GM03348 (cell line): Measurements from ENCODE around the gene OR6C2.
"Not testable (repeated sequence)": the region's sequence is repeated elsewhere in the genome, so short reads cannot be mapped to it uniquely, and the experiment has no call there.

ENCODE experiments used
- DNase-seq: peaks from one replicate; pipeline ENCODE4 v3.0.0; 2012; ENCODE audit warnings: low spot score

Gene OR6C2

DNA sequence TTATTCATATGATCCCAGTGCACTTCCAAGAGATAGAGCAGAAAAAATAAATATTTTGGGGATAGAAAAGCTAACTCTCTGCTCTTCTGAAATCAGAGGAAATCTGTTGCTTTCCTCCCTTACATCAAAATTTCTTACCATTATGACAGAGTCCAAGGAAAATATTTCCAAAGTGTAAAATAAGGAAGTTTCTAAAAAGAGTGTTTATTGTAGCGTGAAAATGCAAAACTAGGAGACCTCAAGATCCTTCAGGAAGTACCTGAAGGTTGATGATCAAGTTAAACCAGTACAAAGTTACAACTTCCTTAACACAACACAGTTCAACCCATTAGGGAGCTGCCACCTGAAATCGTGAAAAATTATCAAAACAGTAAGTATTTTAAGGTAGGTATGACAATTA is at the start of gene OR6C2:
Gene OR6C2, plus strand, starts transcription at position 301 of the 400 bp plus-strand sequence. CDS start 8,138 bp downstream, outside the sequence.
- DNase-seq = no peak

DNA sequence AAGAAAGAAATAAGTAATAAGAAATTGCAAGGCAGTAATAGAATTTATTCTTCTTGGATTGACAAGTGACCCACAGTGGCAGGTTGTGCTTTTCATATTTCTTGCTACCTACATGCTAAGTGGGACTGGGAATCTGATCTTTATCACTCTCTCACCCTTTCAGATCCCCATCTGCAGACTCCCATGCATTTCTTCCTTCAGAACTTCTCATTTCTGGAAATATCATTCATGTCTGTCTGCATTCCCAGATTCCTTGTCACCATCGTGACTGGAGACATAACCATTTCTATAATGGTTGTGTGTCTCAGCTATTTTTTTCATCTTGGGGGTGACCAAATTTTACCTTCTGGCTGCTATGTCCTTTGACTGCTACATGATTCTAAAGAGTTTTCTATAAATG is 47.5 kb upstream of the OR6C2 start:
- no peak for DNase-seq

DNA sequence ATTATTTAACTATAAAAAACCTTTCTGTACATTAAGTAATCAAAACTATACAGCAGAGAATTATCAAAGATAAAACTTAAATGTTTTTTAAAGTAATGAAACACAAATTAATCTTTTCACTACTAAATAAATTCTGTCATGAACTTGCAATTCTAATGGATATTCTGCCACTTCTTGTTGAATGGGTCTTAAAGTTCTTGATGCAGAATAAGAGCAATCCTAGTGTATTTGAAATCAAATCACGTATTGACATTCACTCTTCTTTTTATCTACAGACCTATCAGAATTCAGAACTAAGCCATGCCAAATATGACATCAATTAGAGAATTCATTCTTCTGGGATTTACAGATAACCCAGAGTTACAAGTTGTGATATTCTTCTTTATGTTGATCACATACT is 43.6 kb upstream of the OR6C2 start, which contains the start of gene OR6C65:
Gene OR6C65, plus strand, starts transcription at position 301 of the 400 bp plus-strand sequence. Its CDS starts 0 bp downstream, at position 301.
- DNase-seq = no peak

DNA sequence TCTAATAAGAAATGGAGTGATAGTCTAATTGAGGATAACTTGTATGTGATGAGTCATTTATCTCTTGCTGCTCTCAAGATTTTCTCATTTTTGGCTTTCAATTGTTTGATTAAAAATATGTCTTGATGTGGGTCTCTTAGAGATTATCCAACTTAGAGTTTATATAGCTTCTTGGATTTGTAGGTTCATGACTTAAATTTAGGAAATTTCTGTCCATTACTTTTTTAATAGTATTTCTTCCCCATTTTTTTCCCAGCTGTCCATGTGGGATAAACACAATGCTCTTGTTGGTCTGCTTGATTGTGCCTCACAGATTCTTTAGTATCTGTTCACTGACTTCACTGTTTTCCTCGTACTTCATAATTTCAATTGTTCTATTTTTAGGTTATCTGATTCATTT is 36.0 kb upstream of the OR6C2 start:
- DNase-seq = no peak

DNA sequence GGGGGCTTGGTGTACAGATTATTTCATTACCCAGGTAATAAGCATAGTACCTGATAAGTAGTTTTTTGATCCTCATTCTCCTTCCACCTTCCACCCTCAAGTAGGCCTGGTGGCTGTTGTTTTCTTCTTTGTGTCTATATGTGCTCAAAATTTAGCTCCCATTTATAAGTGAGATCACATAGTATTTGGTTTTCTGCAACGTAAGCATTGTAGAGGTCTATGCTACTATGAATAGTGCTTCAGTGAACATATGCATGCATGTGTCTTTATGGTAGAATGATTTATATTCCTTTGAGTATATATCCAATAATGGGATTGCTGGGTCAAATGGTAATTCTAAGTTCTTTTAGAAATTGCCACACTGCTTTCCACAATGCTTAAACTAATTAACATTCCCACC is 34.7 kb upstream of the OR6C2 start:
- not testable (repeated sequence) for DNase-seq

DNA sequence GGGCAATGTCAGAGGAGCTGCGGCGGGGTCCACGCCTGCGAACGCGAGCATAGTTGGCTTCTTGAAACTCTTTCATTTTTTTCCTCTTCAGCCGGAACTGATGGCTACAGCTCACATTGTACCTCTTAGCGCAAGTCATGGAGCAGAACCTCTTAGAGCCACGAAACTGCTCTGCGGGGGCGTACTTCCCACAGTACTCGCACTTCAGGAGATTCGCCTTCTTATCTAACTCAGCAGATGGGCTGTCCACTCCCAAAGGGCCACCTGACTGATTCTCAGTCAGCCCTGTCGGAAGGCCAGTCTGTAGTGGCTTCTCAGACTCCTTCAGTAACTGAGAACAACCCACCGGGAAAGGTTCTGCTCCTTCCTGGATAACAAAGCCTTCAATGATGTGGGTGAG is 31.7 kb upstream of the OR6C2 start:
- DNase-seq = not testable (repeated sequence)

DNA sequence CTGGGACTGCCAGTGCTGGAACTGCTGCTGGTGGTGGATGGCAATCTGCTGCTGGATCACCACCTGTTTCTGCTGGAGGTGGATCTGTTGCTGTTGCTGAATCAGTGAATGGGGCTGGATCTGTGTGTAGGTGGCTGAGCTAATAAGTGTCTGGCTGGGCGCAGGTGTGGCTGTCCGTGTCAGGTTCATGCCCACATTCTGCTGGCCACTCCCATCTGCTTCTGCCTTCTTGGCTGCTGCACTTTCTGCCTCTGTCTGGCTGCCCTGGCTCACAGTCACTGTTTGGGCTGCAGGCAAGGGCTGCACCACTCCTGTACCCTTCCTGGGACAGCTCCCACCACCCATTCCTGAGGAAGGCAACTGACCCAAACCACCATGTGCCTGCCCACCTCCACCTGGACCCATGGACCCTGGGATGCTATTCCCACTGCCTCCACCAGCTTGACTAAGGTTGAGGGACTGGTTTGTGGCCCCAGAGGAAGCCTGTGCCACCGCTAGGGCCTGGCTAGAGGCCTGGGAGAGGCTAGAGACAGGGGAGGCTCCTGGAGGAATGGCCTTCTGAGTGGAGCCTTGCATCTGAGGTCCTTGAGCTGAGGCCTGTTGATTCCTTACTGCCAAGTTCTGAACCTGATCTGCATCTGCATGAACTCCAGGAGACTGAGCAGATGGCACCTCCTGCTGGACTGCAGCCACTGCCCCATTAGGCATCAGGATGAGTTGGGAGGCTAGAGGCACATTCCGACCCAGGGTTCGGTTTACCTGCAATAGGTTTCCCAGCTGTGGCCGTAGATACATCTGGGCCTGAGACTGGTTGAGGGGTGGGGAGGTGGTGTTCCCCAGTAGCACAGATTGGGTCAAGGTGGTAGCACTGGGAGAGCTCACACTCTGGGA is 30.1 kb upstream of the OR6C2 start:
- not testable (repeated sequence) for DNase-seq

DNA sequence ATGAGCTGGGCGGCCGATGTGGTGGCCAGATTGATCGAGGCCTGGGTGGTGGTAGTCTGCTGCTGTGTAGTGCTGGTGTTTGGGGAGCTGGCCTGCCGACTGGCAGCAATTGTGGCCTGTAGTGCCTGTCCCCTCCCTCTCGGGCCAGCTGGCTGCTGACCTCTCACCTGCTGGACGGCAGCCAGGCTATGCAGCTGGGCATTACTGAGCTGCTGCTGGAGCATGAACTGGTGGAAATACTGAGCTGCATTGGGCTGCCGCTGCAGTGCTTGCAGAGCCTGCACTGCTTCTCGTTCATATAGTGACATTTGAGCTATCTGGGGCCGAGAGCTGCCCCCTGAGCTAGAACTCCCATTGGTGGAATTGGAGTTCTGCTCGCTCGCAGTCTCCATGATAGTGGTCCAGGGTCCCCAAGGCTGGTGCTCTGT is 29.5 kb upstream of the OR6C2 start:
- DNase-seq = not testable (repeated sequence)

DNA sequence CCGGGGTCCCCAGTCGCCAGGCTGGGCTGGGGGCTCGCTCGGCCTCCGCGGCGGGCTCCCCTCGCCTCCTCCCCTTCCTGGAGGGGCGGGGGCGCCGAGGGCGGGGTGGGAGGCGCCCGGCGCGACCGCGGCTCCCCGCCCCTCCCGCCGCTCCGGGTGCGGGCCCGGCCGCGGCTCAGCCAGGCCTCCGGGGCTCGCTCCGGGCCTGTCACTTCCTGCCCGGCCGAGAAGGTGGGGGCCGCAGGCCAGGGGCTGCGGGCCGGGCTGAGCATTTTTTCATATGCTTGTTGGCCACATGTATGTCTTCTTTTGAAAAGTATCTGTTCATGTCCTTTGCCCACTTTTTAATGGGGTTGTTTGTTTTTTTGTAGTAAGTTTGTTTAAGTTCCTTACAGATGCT is 29.0 kb upstream of the OR6C2 start:
- not testable (repeated sequence) for DNase-seq

DNA sequence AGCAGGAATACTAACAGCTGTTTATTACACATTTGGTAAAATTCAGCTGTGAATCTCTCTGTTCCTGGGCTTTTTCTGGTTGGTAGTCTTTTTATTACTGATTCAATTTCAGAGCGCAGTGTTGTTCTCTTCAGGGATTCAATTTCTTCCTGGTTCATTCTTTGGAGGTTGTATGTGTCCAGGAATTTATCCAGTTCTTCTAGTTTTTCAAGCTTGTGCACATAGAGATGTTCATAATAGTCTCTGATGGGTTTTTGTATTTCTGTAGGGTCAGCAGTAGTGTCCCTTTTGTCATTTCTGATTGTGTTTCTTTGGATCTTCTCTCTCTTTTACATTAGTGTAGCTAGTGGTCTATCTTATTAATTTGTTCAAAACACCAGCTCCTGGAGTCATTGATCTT is 26.9 kb upstream of the OR6C2 start:
- DNase-seq = no peak

DNA sequence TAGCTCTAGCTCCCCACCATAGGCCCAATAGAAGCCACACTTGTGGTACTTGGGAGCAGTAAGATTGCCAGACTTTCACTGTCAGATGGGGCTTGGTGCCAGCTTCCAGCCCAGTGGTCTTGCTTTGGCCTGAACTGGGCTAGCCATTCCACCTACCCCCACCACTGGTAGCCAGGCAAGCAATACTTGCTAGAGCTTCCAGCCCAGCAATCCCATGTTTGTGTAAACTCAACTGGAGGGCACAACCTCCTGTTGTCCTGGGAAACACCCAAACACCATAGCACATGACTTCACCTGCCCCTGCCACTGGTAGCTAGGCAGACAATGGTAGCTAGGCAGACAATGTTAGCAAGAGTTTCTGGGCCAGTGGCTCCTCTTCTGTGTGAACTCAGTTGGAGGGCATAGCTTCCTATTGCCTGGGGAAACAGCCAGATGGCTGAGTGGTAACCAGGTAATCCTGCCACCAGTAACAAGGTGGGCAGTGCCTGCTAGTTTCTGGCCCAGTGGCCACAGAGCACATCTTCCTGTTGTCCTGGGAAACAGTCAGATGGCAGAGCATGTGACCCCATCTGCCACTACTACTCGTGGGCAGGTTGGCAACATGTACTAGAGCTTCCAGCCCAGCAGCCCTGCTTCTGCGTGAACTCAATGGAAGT is 23.4 kb upstream of the OR6C2 start:
- no peak for DNase-seq

DNA sequence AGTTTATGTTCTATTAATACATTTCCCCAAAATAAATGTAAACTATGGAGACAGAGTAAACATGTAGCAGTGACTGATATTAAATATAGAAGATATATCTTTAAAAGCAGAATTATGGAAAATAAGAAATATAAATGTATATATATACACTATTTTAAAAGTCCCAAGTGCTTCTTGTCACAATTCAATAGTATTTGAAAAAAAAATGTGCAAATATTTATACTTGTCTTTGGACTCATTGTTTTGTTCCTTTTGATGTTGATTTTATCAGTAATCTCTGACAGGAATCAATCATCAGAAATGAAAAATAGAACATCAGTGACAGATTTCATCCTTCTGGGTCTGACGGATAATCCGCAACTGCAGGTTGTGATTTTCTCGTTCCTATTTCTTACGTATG is 17.9 kb upstream of the OR6C2 start, which contains the start of gene OR6C76:
Gene OR6C76, plus strand, starts transcription at position 301 of the 400 bp plus-strand sequence. Its CDS starts 0 bp downstream, at position 301.
- no peak for DNase-seq

DNA sequence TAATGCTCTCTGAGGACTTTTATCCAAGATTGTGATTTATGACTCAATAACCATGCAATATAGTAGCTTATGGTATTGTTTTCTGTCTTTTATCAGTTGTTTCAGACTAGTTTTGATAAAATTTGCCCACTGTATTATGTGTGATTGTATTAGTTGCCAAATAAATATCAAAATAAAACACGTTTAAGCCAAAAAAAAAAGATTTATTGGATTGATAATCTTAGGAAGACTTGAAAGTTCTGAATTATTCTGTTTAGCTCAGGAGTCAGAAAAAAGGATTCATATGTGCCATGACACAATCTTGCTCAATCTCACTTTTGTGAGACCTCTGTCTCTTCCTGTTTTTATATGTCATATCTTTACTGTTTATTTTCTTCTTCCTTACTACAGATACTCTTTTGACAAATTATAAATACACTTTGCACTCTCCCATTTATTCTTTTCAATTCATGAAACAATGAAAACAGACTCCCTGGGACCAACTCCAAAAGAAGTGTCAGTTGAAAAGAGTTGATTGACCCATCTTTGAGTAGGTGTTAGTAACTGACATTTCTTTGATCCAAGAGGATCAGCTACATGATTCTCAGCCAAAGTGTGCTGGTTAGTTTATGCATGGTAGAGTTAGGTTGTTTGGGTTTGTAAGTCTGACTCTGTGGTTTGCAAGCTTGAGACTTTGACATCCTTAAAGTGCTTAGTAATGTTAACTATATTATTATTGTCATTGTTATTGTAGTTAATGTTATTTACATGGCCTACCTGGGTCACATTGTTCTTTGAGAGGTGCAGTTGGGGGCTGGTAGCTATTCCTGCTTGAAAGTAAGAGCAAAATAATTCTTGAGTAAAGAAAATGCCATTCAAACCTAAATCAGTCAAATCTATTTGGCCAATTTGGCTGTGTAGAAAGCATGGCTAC is 15.3 kb upstream of the OR6C2 start:
- DNase-seq = no peak

DNA sequence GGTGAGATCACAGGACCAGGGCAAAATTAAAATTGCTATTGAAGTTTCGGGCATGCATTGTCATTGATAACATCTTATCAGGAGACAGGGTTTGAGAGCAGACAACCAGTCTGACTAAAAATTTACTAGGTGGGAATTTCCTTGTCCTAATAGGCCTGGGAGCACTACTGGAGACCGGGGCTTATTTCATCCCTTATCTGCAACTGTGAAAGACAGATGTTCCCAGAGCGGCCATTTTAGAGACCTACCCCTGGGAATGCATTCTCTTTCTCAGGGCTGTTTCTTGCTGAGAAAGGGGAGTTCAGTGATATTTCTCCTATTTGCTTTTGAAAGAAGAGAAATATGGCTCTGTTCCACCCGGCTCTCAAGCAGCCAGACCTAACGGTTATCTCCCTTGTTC is 2.6 kb upstream of the OR6C2 start:
- not testable (repeated sequence) for DNase-seq

DNA sequence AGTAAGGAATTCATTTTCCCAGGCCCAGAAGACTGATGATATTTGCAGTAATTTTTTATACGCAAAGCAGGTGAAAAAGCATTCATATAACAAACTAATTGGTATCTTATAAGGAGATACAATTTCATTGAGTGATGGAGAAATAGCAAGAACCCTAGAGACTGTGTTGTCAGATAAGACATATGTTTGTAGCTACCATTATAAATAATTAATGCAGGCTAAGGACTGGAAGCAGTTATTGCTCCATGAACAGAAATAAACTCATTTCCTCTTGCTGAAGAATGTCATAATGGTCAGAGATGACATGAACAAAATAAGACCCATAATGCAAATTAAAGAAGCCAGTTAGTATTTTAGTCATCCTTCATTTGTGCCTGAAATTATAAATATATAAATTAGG is 1.5 kb downstream of the OR6C2 start:
- DNase-seq = no peak

DNA sequence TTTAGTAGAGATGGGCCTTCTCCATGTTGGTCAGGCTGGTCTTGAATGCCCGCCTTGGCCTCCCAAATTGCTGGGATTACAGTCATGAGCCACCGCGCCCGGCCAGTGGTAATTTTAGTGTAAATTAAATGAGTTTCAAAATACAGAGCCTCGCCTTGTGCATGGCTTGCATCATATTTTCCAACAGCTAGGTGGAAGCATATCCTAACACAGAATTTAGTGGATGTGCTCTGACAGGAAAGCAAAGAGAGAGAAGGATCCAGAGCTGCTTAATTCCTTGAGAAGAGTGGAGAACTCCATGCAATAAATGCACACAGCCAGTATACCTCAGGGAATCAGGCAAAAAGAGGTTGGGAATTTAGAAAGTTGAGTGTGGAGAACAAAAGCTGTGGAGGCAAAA is 2.5 kb downstream of the OR6C2 start:
- no peak for DNase-seq

DNA sequence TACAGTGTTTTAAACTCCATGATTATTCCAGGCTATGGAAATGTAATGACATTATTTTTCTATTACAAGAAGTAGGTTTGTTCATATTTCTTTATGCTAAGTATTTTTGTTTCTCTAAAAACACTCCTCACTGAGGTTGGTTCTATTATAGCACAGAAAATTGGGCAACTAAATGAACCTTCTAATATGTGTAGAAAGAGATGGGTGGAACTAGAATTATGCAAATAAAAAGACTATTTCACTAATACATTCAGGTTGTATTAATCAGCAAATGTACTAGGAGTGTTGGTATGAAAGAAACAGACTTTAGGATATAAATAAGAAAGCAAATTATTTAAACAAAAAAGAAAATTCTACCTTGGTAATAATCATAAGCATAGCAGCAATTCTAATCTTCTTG is 4.9 kb downstream of the OR6C2 start:
- no peak for DNase-seq

DNA sequence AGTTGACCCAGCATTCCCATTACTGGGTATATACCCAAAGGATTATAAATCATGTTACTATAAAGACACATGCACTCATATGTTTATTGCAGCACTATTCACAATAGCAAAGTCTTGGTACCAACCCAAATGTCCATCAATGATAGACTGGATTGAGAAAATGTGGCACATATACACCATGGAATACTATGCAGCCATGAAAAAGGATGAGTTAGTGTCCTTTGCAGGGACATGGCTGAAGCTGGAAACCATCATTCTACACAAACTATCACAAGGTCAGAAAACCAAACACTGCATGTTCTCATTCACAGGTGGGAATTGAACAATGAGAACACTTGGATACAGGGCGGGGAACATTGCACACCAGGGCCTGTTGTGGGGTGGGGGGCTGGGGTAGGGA is 21.1 kb downstream of the OR6C2 start:
- DNase-seq = not testable (repeated sequence)

DNA sequence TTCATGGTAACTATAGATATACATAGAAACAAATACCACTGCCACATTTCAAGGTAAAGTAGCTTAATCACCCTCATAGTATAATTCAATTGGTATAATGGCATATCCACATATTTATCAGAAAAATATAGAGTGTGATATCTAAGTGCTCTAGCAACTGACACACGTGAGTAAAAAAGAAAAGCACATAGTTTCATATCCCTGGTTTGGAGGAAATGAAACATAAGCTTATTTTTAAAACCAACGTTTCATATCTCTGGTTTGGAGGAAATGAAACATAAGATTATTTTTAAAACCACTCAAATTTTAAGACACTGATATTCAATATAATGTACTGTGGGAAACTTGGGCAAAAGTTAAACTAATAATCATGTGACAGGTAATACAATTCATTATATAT is 24.0 kb downstream of the OR6C2 start:
- no peak for DNase-seq

DNA sequence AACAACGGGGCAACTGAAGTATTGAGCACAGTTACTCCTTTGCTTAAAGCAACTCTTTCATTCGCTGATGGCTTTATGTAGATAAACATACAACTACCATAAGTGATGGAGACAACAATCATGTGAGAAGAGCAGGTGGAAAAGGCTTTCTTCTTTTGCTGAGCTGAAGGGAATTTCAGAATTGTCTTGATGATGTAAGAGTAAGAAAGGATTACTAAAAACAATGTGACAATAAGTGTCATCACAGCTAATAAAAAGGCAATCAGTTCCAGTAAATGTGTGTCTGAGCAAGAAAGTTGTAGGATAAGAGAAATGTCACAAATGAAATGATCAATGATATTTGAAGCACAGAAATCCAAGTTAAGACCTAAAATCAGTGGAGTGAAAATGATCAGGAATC is 25.4 kb downstream of the OR6C2 start:
- DNase-seq = no peak

DNA sequence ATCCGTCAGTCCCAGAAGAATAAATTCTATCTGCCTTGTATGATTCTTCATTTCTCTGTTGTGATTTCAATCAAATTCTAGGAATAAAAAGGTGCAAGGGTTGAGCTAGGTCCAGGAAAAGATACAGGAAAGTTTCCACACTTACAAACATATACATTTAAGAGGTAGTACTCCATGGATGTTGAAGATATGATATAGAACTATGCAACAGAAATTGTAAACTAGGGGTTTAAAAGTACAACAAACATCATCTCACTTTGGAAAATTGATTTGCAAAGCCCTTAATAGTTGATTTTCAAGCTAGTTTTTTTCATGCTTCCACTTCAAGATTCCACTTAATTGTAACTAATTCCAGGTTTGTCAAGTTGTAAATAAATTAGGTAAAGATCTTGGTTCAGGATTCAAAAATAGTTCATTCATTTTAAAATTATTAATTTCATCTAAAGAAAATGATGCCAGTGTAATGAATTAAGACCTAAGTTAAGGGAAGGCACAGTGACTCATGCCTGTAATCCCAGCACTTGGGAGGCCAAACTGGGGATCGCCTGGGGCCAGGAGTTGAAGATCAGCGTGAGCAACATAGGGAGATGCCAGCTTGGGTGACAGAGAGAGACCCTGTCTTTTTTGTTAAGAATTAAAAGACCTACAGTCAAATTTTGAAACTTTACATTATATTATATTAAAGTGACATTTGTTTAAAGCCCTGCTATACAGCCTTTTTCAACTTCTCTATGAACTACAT is 26.4 kb downstream of the OR6C2 start, which contains the start of gene OR6C70:
Gene OR6C70, minus strand, starts transcription at position 51 of the 742 bp plus-strand sequence. Its CDS starts 0 bp downstream, at position 51.
- DNase-seq = no peak
